AG04450 (cell line): ENCODE data around the gene DTD1. TPM values are rescaled to one million over a fixed set of nuclear protein-coding genes. Genes with fewer than 3 reads are reported as not detected.

ENCODE experiments used
- CTCF ChIA-PET: fragments of 300-600, 350-600 bp; formaldehyde crosslinking; extraction: SDS; loops from one replicate; lab custom pipeline; 2022; ENCODE audit warnings: antibody characterized with exemption, inconsistent platforms; lab: Charles Lee
- POLR2A ChIA-PET: fragments of 350-600 bp; formaldehyde crosslinking; extraction: SDS; loops from one replicate; lab custom pipeline; 2021; ENCODE audit warnings: antibody characterized with exemption, inconsistent platforms; lab: Yijun Ruan, JAX
- DNase-seq: peaks from one replicate; pipeline ENCODE4 v3.0.0-alpha.2; 2011; ENCODE audit warnings: low read depth, low spot score
- H3K27ac ChIP-seq: one replicate; pipeline ENCODE4 v1.5.1; 2012; ENCODE audit warnings: low read depth, low read length, control low read depth
- H3K27me3 ChIP-seq: one replicate; pipeline ENCODE4 v1.6.0; 2012; ENCODE audit warnings: low read length; ENCODE audit not compliant: control insufficient read depth, insufficient read depth
- H3K4me3 ChIP-seq: 2 replicates; pipeline ENCODE4 v1.5.1; 2011; ENCODE audit warnings: mild to moderate bottlenecking, low read depth, low read length, control low read depth
- H3K9me3 ChIP-seq: 2 replicates; pipeline ENCODE4 v1.5.1; 2012; ENCODE audit warnings: low read length; ENCODE audit not compliant: control insufficient read depth, insufficient read depth
- CTCF ChIP-seq: IDR thresholded peaks from 2 replicates; pipeline ENCODE4 v1.5.1; 2011; ENCODE audit warnings: low read depth, low read length, control low read depth, inconsistent platforms
- polyA plus RNA-seq: library from polyadenylated mRNA; depleted of rRNA; stranded (reverse); fragments of >200 nt; gene quantifications from 2 replicates; pipeline ENCODE4 v1.2.3, GENCODE V29; 2011

Gene DTD1
- polyA plus RNA-seq, 1 experiment, result 50.0 TPM

- POLR2A ChIA-PET, result no interaction called here
- Histone ChIP-seq H3K27me3 (no peaks in the 10 kb centered on the region), H3K4me3 (no peak overlapping the region), H3K9me3 (no peaks in the 10 kb centered on the region), H3K27ac (no peak overlapping the region)
- no peak for TF ChIP-seq CTCF
- CTCF ChIA-PET, result interaction anchor here (1.2 kb wide), 1 partner anchor 11 kb away, joined by 3 read pairs; no protein-coding TSS in a partner anchor
- no peak for DNase-seq
These were observed 35.5 kb downstream of the DTD1 start for GRCh38 chr20:18623156-18623910.

GRCh38 chr20:18624948-18625347, 37.1 kb downstream of the DTD1 start:
- CTCF ChIA-PET, result no interaction called here
- H3K27me3 ChIP-seq, result no peaks in the 10 kb centered on the region
- no peak overlapping the region for H3K4me3 ChIP-seq
- no peak overlapping the region for H3K27ac ChIP-seq
- TF ChIP-seq CTCF, result no peak
- no peak for DNase-seq
- H3K9me3 ChIP-seq, result no peaks in the 10 kb centered on the region
- POLR2A ChIA-PET, result no interaction called here

- no peaks in the 10 kb centered on the region for H3K27me3 ChIP-seq
- H3K27ac ChIP-seq, result no peak overlapping the region
- no peak for DNase-seq
- no peak overlapping the region for H3K4me3 ChIP-seq
- TF ChIP-seq CTCF, result no peak
- ChIA-PET POLR2A (no interaction called here), CTCF (interaction anchor here (0.6 kb wide), 1 partner anchor 78 kb away, joined by 4 read pairs; no protein-coding TSS in a partner anchor)
- H3K9me3 ChIP-seq, result no peaks in the 10 kb centered on the region
These were observed 38.2 kb downstream of the DTD1 start for GRCh38 chr20:18625907-18626655.

GRCh38 chr20:18628330-18628920, 40.6 kb downstream of the DTD1 start:
- CTCF ChIA-PET, result no interaction called here
- peak; percentile 58 for TF ChIP-seq CTCF
- POLR2A ChIA-PET, result no interaction called here

More at GRCh38 chr20:18628330-18628920, 40.6 kb downstream of the DTD1 start:
- DNase-seq, result no peak
- no peak overlapping the region for H3K27ac ChIP-seq
- no peaks in the 10 kb centered on the region for H3K27me3 ChIP-seq
- H3K9me3 ChIP-seq, result no peaks in the 10 kb centered on the region
- H3K4me3 ChIP-seq, result no peak overlapping the region
